Endothelial cell of umbilical vein (primary cell): ENCODE measurements around the gene PNMA6F.

Experiments
- EZH2 ChIP-seq: IDR thresholded peaks from 2 replicates; pipeline ENCODE4 v1.6.1; 2012; ENCODE audit warnings: borderline replicate concordance, low read depth, mild to moderate bottlenecking, moderate library complexity, low read length, inconsistent platforms; ENCODE audit not compliant: severe bottlenecking
- FOS ChIP-seq: IDR thresholded peaks from 2 replicates; pipeline ENCODE4 v1.6.1; 2011; ENCODE audit warnings: mild to moderate bottlenecking, low read length, moderate library complexity, borderline replicate concordance; ENCODE audit not compliant: insufficient read depth
- JUN ChIP-seq: IDR thresholded peaks from 2 replicates; pipeline ENCODE4 v1.6.1; 2011; ENCODE audit warnings: borderline replicate concordance, low read depth; ENCODE audit not compliant: insufficient read length, insufficient read depth
- MYC ChIP-seq: IDR thresholded peaks from one replicate; pipeline ENCODE4 v1.6.1; 2011; ENCODE audit warnings: mild to moderate bottlenecking, low read depth, low read length
- POLR2A ChIP-seq: IDR thresholded peaks from 2 replicates; pipeline ENCODE4 v1.6.1; 2012; ENCODE audit warnings: low read depth, mild to moderate bottlenecking, control low read depth, low read length
- POLR2AphosphoS5 ChIP-seq: IDR thresholded peaks from 2 replicates; pipeline ENCODE4 v1.6.1; 2012; ENCODE audit warnings: low read depth, mild to moderate bottlenecking, control low read depth, low read length, moderate library complexity; ENCODE audit not compliant: insufficient read depth
- TF ChIP-seq, protein P1 (sequence below), 2 donors: IDR thresholded peaks; 1 replicate in 1 of 2; 2 replicates in 1 of 2; pipeline ENCODE4 v1.5.1; 2011; ENCODE audit warnings: low read length in 2 of 2, mild to moderate bottlenecking in 2 of 2, moderate library complexity in 2 of 2, control low read depth in 1 of 2, inconsistent platforms in 1 of 2, low read depth in 1 of 2; ENCODE audit not compliant: insufficient read depth in 1 of 2; ENCODE audit errors: extremely low read depth in 1 of 2
- TF ChIP-seq, protein P2 (sequence below): IDR thresholded peaks from 2 replicates; pipeline ENCODE4 v1.6.1; 2011; ENCODE audit not compliant: insufficient read depth, insufficient read length

DNA sequence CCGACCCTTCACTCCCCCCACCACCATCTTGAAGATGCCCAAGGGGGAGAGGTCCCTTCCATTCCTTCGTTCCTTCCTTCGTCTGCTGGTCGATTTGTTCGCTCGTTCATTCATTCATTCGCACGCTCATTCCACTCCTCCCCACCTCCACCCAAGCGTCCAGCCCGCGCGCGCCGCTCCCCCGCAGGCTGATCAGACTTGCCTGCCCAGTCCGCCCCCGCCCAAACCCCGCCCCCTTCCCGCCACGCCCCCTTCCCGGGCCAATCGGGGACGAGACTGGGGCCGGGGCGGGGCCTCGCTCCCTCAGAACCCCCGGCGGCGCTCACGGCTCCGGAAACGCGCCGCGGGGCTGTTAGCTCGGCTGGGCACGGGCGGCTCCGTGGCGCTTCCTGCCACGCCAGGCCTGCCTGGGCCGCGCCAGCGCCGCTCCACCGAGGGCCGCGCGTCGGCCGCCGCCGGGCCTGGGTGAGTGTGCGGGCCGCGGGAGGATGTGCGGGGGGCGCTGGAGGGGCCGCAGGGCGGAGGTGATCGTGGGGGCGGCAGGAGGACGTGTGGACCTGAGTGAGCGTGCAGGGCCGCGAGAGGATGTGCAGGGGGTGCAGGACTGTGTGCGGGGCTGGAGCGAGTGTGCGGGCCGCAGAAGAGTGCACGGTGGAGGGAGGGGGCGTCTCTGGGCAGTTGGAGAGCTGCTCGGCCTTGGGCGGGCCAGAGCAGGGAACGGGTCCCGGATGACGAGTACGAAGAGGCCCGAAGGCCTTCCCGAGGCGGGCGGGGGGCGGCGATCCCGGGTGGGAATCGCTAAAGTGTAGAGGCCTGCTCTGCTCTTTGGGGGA lies 12.5 kb upstream of the PNMA6F start, which contains the start of gene ZNF275:
- no peak for TF ChIP-seq MYC
- TF ChIP-seq, protein P1, sequence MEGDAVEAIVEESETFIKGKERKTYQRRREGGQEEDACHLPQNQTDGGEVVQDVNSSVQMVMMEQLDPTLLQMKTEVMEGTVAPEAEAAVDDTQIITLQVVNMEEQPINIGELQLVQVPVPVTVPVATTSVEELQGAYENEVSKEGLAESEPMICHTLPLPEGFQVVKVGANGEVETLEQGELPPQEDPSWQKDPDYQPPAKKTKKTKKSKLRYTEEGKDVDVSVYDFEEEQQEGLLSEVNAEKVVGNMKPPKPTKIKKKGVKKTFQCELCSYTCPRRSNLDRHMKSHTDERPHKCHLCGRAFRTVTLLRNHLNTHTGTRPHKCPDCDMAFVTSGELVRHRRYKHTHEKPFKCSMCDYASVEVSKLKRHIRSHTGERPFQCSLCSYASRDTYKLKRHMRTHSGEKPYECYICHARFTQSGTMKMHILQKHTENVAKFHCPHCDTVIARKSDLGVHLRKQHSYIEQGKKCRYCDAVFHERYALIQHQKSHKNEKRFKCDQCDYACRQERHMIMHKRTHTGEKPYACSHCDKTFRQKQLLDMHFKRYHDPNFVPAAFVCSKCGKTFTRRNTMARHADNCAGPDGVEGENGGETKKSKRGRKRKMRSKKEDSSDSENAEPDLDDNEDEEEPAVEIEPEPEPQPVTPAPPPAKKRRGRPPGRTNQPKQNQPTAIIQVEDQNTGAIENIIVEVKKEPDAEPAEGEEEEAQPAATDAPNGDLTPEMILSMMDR (IDR thresholded peaks at IDR 0.05; ENCODE audit: extremely low read depth in 1 of 2, insufficient read depth in 1 of 2, low read depth in 1 of 2, low read length in 2 of 2), result no peak
- TF ChIP-seq POLR2A, result peak; percentile 40
- no peak for TF ChIP-seq EZH2
- TF ChIP-seq POLR2AphosphoS5, result peak; percentile 63
- no peak for TF ChIP-seq JUN
- TF ChIP-seq, protein P2, sequence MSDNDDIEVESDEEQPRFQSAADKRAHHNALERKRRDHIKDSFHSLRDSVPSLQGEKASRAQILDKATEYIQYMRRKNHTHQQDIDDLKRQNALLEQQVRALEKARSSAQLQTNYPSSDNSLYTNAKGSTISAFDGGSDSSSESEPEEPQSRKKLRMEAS, result no peak
- TF ChIP-seq FOS, result no peak
